GM23338 (cell line): ENCODE measurements around the gene MYO1C. TPM values are rescaled to one million over a fixed set of nuclear protein-coding genes. Genes with fewer than 3 reads are reported as not detected.
"Not testable (repeated sequence)": the region's sequence is repeated elsewhere in the genome, so short reads cannot be mapped to it uniquely, and the experiment has no call there.

Experiments
- ATAC-seq: fragments of 200-7000 bp; cut with Tn5 transposase; 3 replicates; pipeline ENCODE4 v1.9.1; 2020
- DNase-seq: peaks from one replicate; pipeline ENCODE4 v3.0.0-alpha.2; 2015; ENCODE audit warnings: low spot score
- H2AFZ ChIP-seq: fragments of 200-600 bp; sonication (generic); 2 replicates; pipeline ENCODE4 v1.8.0; 2016; ENCODE audit warnings: antibody characterized with exemption, mild to moderate bottlenecking, moderate library complexity
- H3F3A ChIP-seq: fragments of 200-600 bp; sonication (generic); replicated peaks from 2 replicates; pipeline ENCODE4 v1.8.0; 2017; ENCODE audit warnings: antibody characterized with exemption, mixed run types, low read depth
- H3K27ac ChIP-seq: fragments of 200-600 bp; sonication (generic); 2 replicates; pipeline ENCODE4 v1.6.1; 2016; ENCODE audit warnings: low read depth
- H3K27me3 ChIP-seq: fragments of 200-600 bp; sonication (generic); 2 replicates; pipeline ENCODE4 v1.8.0; 2016; ENCODE audit warnings: mild to moderate bottlenecking, mixed run types, moderate library complexity; ENCODE audit not compliant: insufficient read depth
- H3K36me3 ChIP-seq: fragments of 200-600 bp; sonication (generic); 2 replicates; pipeline ENCODE4 v1.8.0; 2016; ENCODE audit warnings: mild to moderate bottlenecking; ENCODE audit not compliant: insufficient read depth
- H3K4me1 ChIP-seq: fragments of 200-600 bp; sonication (generic); 2 replicates; pipeline ENCODE4 v1.8.0; 2016; ENCODE audit warnings: mild to moderate bottlenecking, moderate library complexity; ENCODE audit not compliant: insufficient read depth
- H3K4me2 ChIP-seq: fragments of 200-600 bp; sonication (generic); 2 replicates; pipeline ENCODE4 v1.7.1; 2017; ENCODE audit warnings: mixed run types
- H3K4me3 ChIP-seq: fragments of 200-600 bp; sonication (generic); 2 replicates; pipeline ENCODE4 v1.6.1; 2016; ENCODE audit warnings: mixed run types
- H3K79me2 ChIP-seq: fragments of 200-600 bp; sonication (generic); replicated peaks from 2 replicates; pipeline ENCODE4 v1.8.0; 2017; ENCODE audit warnings: mild to moderate bottlenecking; ENCODE audit not compliant: insufficient read depth
- H3K9me2 ChIP-seq: fragments of 200-600 bp; sonication (generic); 2 replicates; pipeline ENCODE4 v1.8.0; 2017; ENCODE audit not compliant: insufficient read depth
- H4K20me1 ChIP-seq: fragments of 200-600 bp; sonication (generic); replicated peaks from 2 replicates; pipeline ENCODE4 v1.8.0; 2017; ENCODE audit warnings: mild to moderate bottlenecking; ENCODE audit not compliant: insufficient read depth
- H3K27ac Mint-ChIP-seq: 2 replicates; pipeline ENCODE4 v1.8.0; 2020; ENCODE audit warnings: inconsistent platforms, mild to moderate bottlenecking, moderate library complexity, mixed read lengths
- H3K27me3 Mint-ChIP-seq: 3 replicates; pipeline ENCODE4 v1.8.0; 2022; ENCODE audit warnings: low read depth, mild to moderate bottlenecking, moderate library complexity, mixed read lengths, inconsistent platforms; ENCODE audit not compliant: insufficient read depth, poor library complexity
- H3K36me3 Mint-ChIP-seq: 3 replicates; pipeline ENCODE4 v1.8.0; 2021; ENCODE audit warnings: low read depth, mild to moderate bottlenecking, inconsistent platforms, moderate library complexity, mixed read lengths
- H3K4me1 Mint-ChIP-seq: 3 replicates; pipeline ENCODE4 v1.8.0; 2020; ENCODE audit warnings: mild to moderate bottlenecking, inconsistent platforms, mixed read lengths
- H3K4me3 Mint-ChIP-seq: 3 replicates; pipeline ENCODE4 v1.8.0; 2021; ENCODE audit warnings: moderate library complexity, mild to moderate bottlenecking, inconsistent platforms, mixed read lengths
- H3K9me3 Mint-ChIP-seq: 3 replicates; pipeline ENCODE4 v1.8.0; 2020; ENCODE audit warnings: moderate library complexity, mild to moderate bottlenecking, inconsistent platforms, mixed read lengths
- EZH2phosphoT487 ChIP-seq: fragments of 200-600 bp; sonication (generic); IDR thresholded peaks from one replicate; pipeline ENCODE4 v1.8.1; 2018; ENCODE audit warnings: antibody characterized with exemption; ENCODE audit not compliant: unreplicated experiment
- JUNB ChIP-seq: IDR thresholded peaks from one replicate; pipeline ENCODE4 v1.6.1; 2016; ENCODE audit warnings: antibody characterized with exemption; ENCODE audit not compliant: unreplicated experiment
- ZNF462 ChIP-seq: fragments of 250-450 bp; sonication (Bioruptor Pico); IDR thresholded peaks from 2 replicates; pipeline ENCODE4 v1.5.0; 2020; ENCODE audit warnings: mild to moderate bottlenecking, moderate library complexity
- polyA plus RNA-seq: library from polyadenylated mRNA; unstranded; fragments of >200 nt; fragmentation: Nextera tagmentation; extraction: Ambion mirVana; gene quantifications from 2 replicates; pipeline ENCODE4 v1.2.1, GENCODE V29; 2016
- total RNA-seq: library from RNA; depleted of rRNA; stranded (reverse); fragments of >200 nt; shearing (Covaris generic); gene quantifications from 2 replicates; pipeline ENCODE4 v1.2.3, GENCODE V29; 2014
- TF ChIP-seq, protein P1 (sequence below): IDR thresholded peaks from one replicate; pipeline ENCODE4 v1.6.1; 2018; ENCODE audit warnings: antibody characterized with exemption; ENCODE audit not compliant: unreplicated experiment

MYO1C gene
- total and polyA plus RNA-seq, 2 experiments from 2014 or later = 13.9 to 35.2 TPM

DNA sequence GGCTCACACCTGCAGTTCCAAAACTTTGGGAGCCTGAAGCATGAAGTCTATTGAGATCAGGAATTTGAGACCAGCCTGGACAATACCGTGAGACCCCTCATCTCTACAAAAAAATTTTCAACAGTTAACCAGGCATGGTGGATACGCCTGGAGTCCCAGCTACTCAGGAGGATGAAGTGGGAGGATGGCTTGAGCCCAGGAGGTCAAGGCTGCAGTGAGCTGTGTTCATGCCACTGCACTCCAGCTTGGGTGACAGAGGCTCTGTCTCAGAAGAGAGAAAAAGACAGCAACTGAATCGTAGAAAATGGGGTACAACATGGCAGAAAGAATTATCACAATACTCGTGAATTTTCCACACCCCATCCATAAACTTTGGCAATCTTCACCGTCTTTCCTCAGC lies 39.6 kb downstream of the MYO1C start (continued):
- TF ChIP-seq, protein P1, sequence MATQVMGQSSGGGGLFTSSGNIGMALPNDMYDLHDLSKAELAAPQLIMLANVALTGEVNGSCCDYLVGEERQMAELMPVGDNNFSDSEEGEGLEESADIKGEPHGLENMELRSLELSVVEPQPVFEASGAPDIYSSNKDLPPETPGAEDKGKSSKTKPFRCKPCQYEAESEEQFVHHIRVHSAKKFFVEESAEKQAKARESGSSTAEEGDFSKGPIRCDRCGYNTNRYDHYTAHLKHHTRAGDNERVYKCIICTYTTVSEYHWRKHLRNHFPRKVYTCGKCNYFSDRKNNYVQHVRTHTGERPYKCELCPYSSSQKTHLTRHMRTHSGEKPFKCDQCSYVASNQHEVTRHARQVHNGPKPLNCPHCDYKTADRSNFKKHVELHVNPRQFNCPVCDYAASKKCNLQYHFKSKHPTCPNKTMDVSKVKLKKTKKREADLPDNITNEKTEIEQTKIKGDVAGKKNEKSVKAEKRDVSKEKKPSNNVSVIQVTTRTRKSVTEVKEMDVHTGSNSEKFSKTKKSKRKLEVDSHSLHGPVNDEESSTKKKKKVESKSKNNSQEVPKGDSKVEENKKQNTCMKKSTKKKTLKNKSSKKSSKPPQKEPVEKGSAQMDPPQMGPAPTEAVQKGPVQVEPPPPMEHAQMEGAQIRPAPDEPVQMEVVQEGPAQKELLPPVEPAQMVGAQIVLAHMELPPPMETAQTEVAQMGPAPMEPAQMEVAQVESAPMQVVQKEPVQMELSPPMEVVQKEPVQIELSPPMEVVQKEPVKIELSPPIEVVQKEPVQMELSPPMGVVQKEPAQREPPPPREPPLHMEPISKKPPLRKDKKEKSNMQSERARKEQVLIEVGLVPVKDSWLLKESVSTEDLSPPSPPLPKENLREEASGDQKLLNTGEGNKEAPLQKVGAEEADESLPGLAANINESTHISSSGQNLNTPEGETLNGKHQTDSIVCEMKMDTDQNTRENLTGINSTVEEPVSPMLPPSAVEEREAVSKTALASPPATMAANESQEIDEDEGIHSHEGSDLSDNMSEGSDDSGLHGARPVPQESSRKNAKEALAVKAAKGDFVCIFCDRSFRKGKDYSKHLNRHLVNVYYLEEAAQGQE = no peak
- TF ChIP-seq JUNB = no peak

- H3K36me3 ChIP-seq, H2AFZ ChIP-seq, H3K4me1 ChIP-seq, ATAC-seq, H3K27me3 Mint-ChIP-seq, H3K9me3 Mint-ChIP-seq, H3F3A ChIP-seq, H3K4me2 ChIP-seq, DNase-seq, H3K4me3 Mint-ChIP-seq, H3K27me3 ChIP-seq, H3K9me2 ChIP-seq, H3K27ac Mint-ChIP-seq, H3K4me3 ChIP-seq: not testable (repeated sequence)
- Mint-ChIP-seq H3K4me1 (peaks cover 20% of the 10 kb centered on the region), H3K36me3 (peaks cover 38% of the 10 kb centered on the region)
- H3K27ac ChIP-seq = peak overlapping the region; percentile 66; the same call in 1 of the 2 replicates
- H4K20me1 ChIP-seq = peaks cover 80% of the 10 kb centered on the region
- peaks cover 100% of the 10 kb centered on the region for H3K79me2 ChIP-seq
These were observed 42.2 kb downstream of the MYO1C start for GRCh38 chr17:1450261-1450660.

- no peak overlapping the region for H3K4me3 Mint-ChIP-seq
- Histone ChIP-seq H3K4me3 (no peak overlapping the region), H3K27me3 (no peaks in the 10 kb centered on the region), H3K9me2 (no peaks in the 10 kb centered on the region), H3K4me1 (no peaks in the 10 kb centered on the region), H2AFZ (no peak overlapping the region), H3K4me2 (no peak overlapping the region), H4K20me1 (peaks cover 85% of the 10 kb centered on the region), H3F3A (peaks cover 10% of the 10 kb centered on the region; the same call in 1 of the 2 replicates), H3K36me3 (peaks cover 5% of the 10 kb centered on the region), H3K27ac (no peak overlapping the region), H3K79me2 (peaks cover 100% of the 10 kb centered on the region)
- DNase-seq (no peak), ATAC-seq (no peak)
- peaks cover 16% of the 10 kb centered on the region for H3K4me1 Mint-ChIP-seq
- H3K27ac Mint-ChIP-seq = no peak overlapping the region
- no peaks in the 10 kb centered on the region for H3K9me3 Mint-ChIP-seq
- peaks cover 38% of the 10 kb centered on the region for H3K36me3 Mint-ChIP-seq
- no peaks in the 10 kb centered on the region for H3K27me3 Mint-ChIP-seq
- TF ChIP-seq EZH2phosphoT487 (no peak), ZNF462 (CRISPR knock-in tag) (no peak)
- TF ChIP-seq, protein P1 = no peak
These were observed 43.0 kb downstream of the MYO1C start for GRCh38 chr17:1449412-1449967.
